HCT116 (cell line): ENCODE data around the gene IRF8. TPM values are rescaled to one million over a fixed set of nuclear protein-coding genes. Genes with fewer than 3 reads are reported as not detected.

Experiments used
- ATAC-seq: fragments of 200-7000 bp; cut with Tn5 transposase; 2 replicates; pipeline ENCODE4 v1.9.1; 2020; ENCODE audit warnings: mild to moderate bottlenecking, moderate library complexity
- BruUV-seq: library from RNA; stranded (reverse); fragments of 400-500 nt; replicated peaks from 2 replicates; lab custom pipeline; 2021; lab: Mats Ljungman, UMichigan
- CTCF ChIA-PET: fragments of 300-600 bp; sonication (Branson Sonifier 250); formaldehyde crosslinking; loops from one replicate; lab custom pipeline; 2021; ENCODE audit warnings: antibody characterized with exemption; lab: Charles Lee
- POLR2A ChIA-PET: fragments of 300-600, 350-600 bp; sonication (Branson Sonifier 250); formaldehyde crosslinking; loops from one replicate; lab custom pipeline; 2021; ENCODE audit warnings: antibody characterized with exemption; lab: Charles Lee
- RAD21 ChIA-PET, 2 experiments: fragments of 300-600 bp; sonication (Branson Sonifier 250); formaldehyde crosslinking; loops; one replicate each; lab custom pipeline; 2023; ENCODE audit warnings: low total read pairs in 2 of 2; ENCODE audit not compliant: uncharacterized antibody in 2 of 2, unreplicated experiment in 2 of 2, low non-redundant PET in 1 of 2; lab: Charles Lee
- DNase-seq: peaks from one replicate; pipeline ENCODE4 v3.0.0-alpha.2; 2010; ENCODE audit warnings: low read depth, low spot score
- H2AFZ ChIP-seq: fragments of 200-600 bp; shearing (Covaris generic), sonication (generic); 2 replicates; pipeline ENCODE4 v1.6.1; 2017; ENCODE audit warnings: low read depth, mixed run types, mixed read lengths, antibody characterized with exemption, low read length; ENCODE audit not compliant: poor library complexity, severe bottlenecking
- H3K27ac ChIP-seq: 2 replicates; pipeline ENCODE4 v1.5.1; 2012; ENCODE audit warnings: low read depth, low read length
- H3K27me3 ChIP-seq: fragments of 200-600 bp; sonication (generic); 2 replicates; pipeline ENCODE4 v1.6.1; 2016; ENCODE audit warnings: mixed run types, low read length, mixed read lengths; ENCODE audit not compliant: insufficient read depth
- H3K36me3 ChIP-seq, 2 experiments: fragments of 200-500 bp in 1 of 2; fragments of 200-600 bp in 1 of 2; sonication (Bioruptor generic) in 1 of 2; sonication (generic) in 1 of 2; 2 replicates each; pipeline versions ENCODE4 v1.5.1 to v1.6.1; 2014 to 2016; ENCODE audit warnings: low read length in 2 of 2, inconsistent platforms in 1 of 2, mixed read lengths in 1 of 2, mixed run types in 1 of 2; ENCODE audit not compliant: insufficient read depth in 2 of 2, control insufficient read depth in 1 of 2
- H3K4me1 ChIP-seq, 2 experiments: fragments of 200-600 bp in 1 of 2; sonication (generic) in 1 of 2; 2 replicates each; pipeline versions ENCODE4 v1.5.1 to v1.6.1; 2012 to 2017; ENCODE audit warnings: low read length in 2 of 2, inconsistent platforms in 1 of 2, mild to moderate bottlenecking in 1 of 2, mixed read lengths in 1 of 2, mixed run types in 1 of 2, moderate library complexity in 1 of 2; ENCODE audit not compliant: insufficient read depth in 2 of 2, control insufficient read depth in 1 of 2
- H3K4me2 ChIP-seq: fragments of 200-600 bp; sonication (generic); 2 replicates; pipeline ENCODE4 v1.6.1; 2017; ENCODE audit warnings: mixed run types, low read length, mixed read lengths
- H3K4me3 ChIP-seq, 2 experiments: fragments of 200-600 bp in 1 of 2; sonication (generic) in 1 of 2; replicated peaks in 1 of 2; 2 replicates each; pipeline ENCODE4 v1.5.1; 2011 to 2016; ENCODE audit warnings: low read length in 2 of 2, control low read depth in 1 of 2, low read depth in 1 of 2, mild to moderate bottlenecking in 1 of 2, mixed read lengths in 1 of 2, mixed run types in 1 of 2
- H3K79me2 ChIP-seq: fragments of 200-600 bp; sonication (generic); 2 replicates; pipeline ENCODE4 v1.6.1; 2017; ENCODE audit warnings: mild to moderate bottlenecking, mixed run types, low read length, moderate library complexity, mixed read lengths; ENCODE audit not compliant: insufficient read depth
- H3K9ac ChIP-seq: fragments of 200-600 bp; sonication (generic); 2 replicates; pipeline ENCODE4 v1.6.1; 2016; ENCODE audit warnings: low read length, mixed read lengths
- H3K9me2 ChIP-seq: fragments of 200-600 bp; sonication (generic), shearing (Covaris generic); 2 replicates; pipeline ENCODE4 v1.6.1; 2017; ENCODE audit warnings: mixed run types, mild to moderate bottlenecking, moderate library complexity; ENCODE audit not compliant: insufficient read depth
- H3K9me3 ChIP-seq, 2 experiments: fragments of 200-500 bp in 1 of 2; fragments of 200-600 bp in 1 of 2; sonication (Bioruptor generic) in 1 of 2; sonication (generic) in 1 of 2; 2 replicates each; pipeline ENCODE4 v1.6.1; 2014 to 2017; ENCODE audit warnings: low read length in 2 of 2, mixed read lengths in 2 of 2, inconsistent platforms in 1 of 2, low read depth in 1 of 2, mild to moderate bottlenecking in 1 of 2, mixed run types in 1 of 2, moderate library complexity in 1 of 2; ENCODE audit not compliant: control insufficient read depth in 1 of 2, insufficient read depth in 1 of 2
- H4K20me1 ChIP-seq: fragments of 200-600 bp; sonication (generic), shearing (Covaris generic); 2 replicates; pipeline ENCODE4 v1.6.1; 2017; ENCODE audit warnings: mixed run types, mild to moderate bottlenecking, moderate library complexity; ENCODE audit not compliant: insufficient read depth
- ATF3 ChIP-seq: IDR thresholded peaks from 2 replicates; pipeline ENCODE4 v1.6.1; 2012
- CBX3 ChIP-seq: IDR thresholded peaks from 2 replicates; pipeline ENCODE4 v1.6.1; 2012; ENCODE audit warnings: low read depth
- CEBPB ChIP-seq: IDR thresholded peaks from 2 replicates; pipeline ENCODE4 v1.6.1; 2012; ENCODE audit warnings: low read depth
- CTCF ChIP-seq, 3 experiments: fragments of 200-600 bp in 1 of 3; sonication (generic) in 1 of 3; IDR thresholded peaks in 2 of 3; conservative IDR thresholded peaks in 1 of 3; 2 replicates each; pipeline ENCODE4 v1.5.1; 2012 to 2017; ENCODE audit warnings: low read depth in 2 of 3, low read length in 2 of 3, antibody characterized with exemption in 1 of 3, borderline replicate concordance in 1 of 3, control low read depth in 1 of 3, mild to moderate bottlenecking in 1 of 3, mixed read lengths in 1 of 3, mixed run types in 1 of 3, moderate library complexity in 1 of 3; ENCODE audit not compliant: insufficient read depth in 1 of 3
- EGR1 ChIP-seq: IDR thresholded peaks from 2 replicates; pipeline ENCODE4 v1.6.1; 2012; ENCODE audit warnings: low read depth
- ELF1 ChIP-seq: IDR thresholded peaks from 2 replicates; pipeline ENCODE4 v1.6.1; 2012; ENCODE audit warnings: low read depth, borderline replicate concordance
- EZH2 ChIP-seq: fragments of 200-600 bp; sonication (generic); IDR thresholded peaks from 2 replicates; pipeline ENCODE4 v1.6.1; 2017; ENCODE audit warnings: antibody characterized with exemption, mixed run types
- EZH2phosphoT487 ChIP-seq: fragments of 200-600 bp; IDR thresholded peaks from 2 replicates; pipeline ENCODE4 v1.6.1; 2018; ENCODE audit warnings: antibody characterized with exemption, borderline replicate concordance
- FOSL1 ChIP-seq: IDR thresholded peaks from 2 replicates; pipeline ENCODE4 v1.6.1; 2012; ENCODE audit warnings: low read depth
- MAX ChIP-seq: IDR thresholded peaks from 2 replicates; pipeline ENCODE4 v1.6.1; 2012
- POLR2AphosphoS5 ChIP-seq: IDR thresholded peaks from 2 replicates; pipeline ENCODE4 v1.6.1; 2011; ENCODE audit warnings: mild to moderate bottlenecking, low read depth, low read length, moderate library complexity
- RAD21 ChIP-seq: IDR thresholded peaks from 2 replicates; pipeline ENCODE4 v1.6.1; 2012; ENCODE audit warnings: low read depth, mild to moderate bottlenecking
- SIN3A ChIP-seq: IDR thresholded peaks from 2 replicates; pipeline ENCODE4 v1.6.1; 2012; ENCODE audit warnings: low read depth
- SP1 ChIP-seq: IDR thresholded peaks from 2 replicates; pipeline ENCODE4 v1.6.1; 2012; ENCODE audit warnings: low read depth
- SRF ChIP-seq: IDR thresholded peaks from 2 replicates; pipeline ENCODE4 v1.6.1; 2012; ENCODE audit warnings: low read depth
- TCF7L2 ChIP-seq: IDR thresholded peaks from 2 replicates; pipeline ENCODE4 v1.7.0; 2011; ENCODE audit warnings: borderline replicate concordance, inconsistent platforms; ENCODE audit not compliant: insufficient read depth, insufficient read length; ENCODE audit errors: extremely low read depth
- ZBTB33 ChIP-seq: IDR thresholded peaks from 2 replicates; pipeline ENCODE4 v1.6.1; 2011; ENCODE audit warnings: mild to moderate bottlenecking, low read length, moderate library complexity; ENCODE audit not compliant: insufficient replicate concordance; ENCODE audit errors: extremely low read depth
- ZFX ChIP-seq: fragments of 450-650 bp; IDR thresholded peaks from 2 replicates; pipeline ENCODE4 v1.6.1; 2017
- intact Hi-C: fragments of 100-400 bp; cut with micrococcal nuclease; formaldehyde crosslinking; loops from 2 replicates; pipeline ENCODE4 v1.10.0; 2022
- total RNA-seq: library from RNA; stranded (reverse); gene quantifications from one replicate; pipeline ENCODE4 v1.2.1, GENCODE V29; 2021; ENCODE audit not compliant: unreplicated experiment
- TF ChIP-seq, protein P1 (sequence below): IDR thresholded peaks from 2 replicates; pipeline ENCODE4 v1.6.1; 2012; ENCODE audit warnings: low read depth

IRF8 gene
- total RNA-seq, 1 experiment from 2014 or later = 0.61 TPM

- CTCF ChIA-PET = interaction anchor here (1.2 kb wide), 1 partner anchor 150 kb away, joined by 3 read pairs; no protein-coding TSS in a partner anchor
- TF ChIP-seq ELF1 (no peak), EZH2 (no peak; the same call in 1 of the 2 replicates), ZBTB33 (no peak), EGR1 (no peak), ATF3 (no peak), RAD21 (no peak), POLR2AphosphoS5 (no peak), ZFX (no peak), FOSL1 (no peak), CTCF (IDR thresholded peaks at IDR 0.05 in 2 of 3, conservative IDR thresholded peaks at IDR 0.05 in 1 of 3; ENCODE audit: borderline replicate concordance in 1 of 3, insufficient read depth in 1 of 3, low read depth in 2 of 3, low read length in 2 of 3) (no peak), CBX3 (no peak), TCF7L2 (no peak), EZH2phosphoT487 (no peak), CEBPB (no peak), SRF (no peak), SIN3A (no peak), SP1 (no peak), MAX (no peak)
- TF ChIP-seq, protein P1, sequence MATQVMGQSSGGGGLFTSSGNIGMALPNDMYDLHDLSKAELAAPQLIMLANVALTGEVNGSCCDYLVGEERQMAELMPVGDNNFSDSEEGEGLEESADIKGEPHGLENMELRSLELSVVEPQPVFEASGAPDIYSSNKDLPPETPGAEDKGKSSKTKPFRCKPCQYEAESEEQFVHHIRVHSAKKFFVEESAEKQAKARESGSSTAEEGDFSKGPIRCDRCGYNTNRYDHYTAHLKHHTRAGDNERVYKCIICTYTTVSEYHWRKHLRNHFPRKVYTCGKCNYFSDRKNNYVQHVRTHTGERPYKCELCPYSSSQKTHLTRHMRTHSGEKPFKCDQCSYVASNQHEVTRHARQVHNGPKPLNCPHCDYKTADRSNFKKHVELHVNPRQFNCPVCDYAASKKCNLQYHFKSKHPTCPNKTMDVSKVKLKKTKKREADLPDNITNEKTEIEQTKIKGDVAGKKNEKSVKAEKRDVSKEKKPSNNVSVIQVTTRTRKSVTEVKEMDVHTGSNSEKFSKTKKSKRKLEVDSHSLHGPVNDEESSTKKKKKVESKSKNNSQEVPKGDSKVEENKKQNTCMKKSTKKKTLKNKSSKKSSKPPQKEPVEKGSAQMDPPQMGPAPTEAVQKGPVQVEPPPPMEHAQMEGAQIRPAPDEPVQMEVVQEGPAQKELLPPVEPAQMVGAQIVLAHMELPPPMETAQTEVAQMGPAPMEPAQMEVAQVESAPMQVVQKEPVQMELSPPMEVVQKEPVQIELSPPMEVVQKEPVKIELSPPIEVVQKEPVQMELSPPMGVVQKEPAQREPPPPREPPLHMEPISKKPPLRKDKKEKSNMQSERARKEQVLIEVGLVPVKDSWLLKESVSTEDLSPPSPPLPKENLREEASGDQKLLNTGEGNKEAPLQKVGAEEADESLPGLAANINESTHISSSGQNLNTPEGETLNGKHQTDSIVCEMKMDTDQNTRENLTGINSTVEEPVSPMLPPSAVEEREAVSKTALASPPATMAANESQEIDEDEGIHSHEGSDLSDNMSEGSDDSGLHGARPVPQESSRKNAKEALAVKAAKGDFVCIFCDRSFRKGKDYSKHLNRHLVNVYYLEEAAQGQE = no peak
- no peaks in the 10 kb centered on the region for H3K9me2 ChIP-seq
- H3K27me3 ChIP-seq = peaks cover 52% of the 10 kb centered on the region
- H3K9ac ChIP-seq = no peak overlapping the region
- H3K79me2 ChIP-seq = no peaks in the 10 kb centered on the region
- peaks cover 0 to 8% of the 10 kb centered on the region in 2 experiments; a peak in 1 of 4 replicates for H3K9me3 ChIP-seq
- no peaks in the 10 kb centered on the region for H3K4me1 ChIP-seq
- no TSS peak for BruUV-seq
- DNase-seq = no peak
- no peak overlapping the region for H3K4me2 ChIP-seq
- RAD21 ChIA-PET = no interaction called here
- no peak overlapping the region for H3K4me3 ChIP-seq
- no peaks in the 10 kb centered on the region for H4K20me1 ChIP-seq
- POLR2A ChIA-PET = no interaction called here
- no peak overlapping the region for H2AFZ ChIP-seq
- H3K27ac ChIP-seq = no peak overlapping the region
- no peaks in the 10 kb centered on the region for H3K36me3 ChIP-seq
- no peak for ATAC-seq
- intact Hi-C loops = loop anchor here (10.0 kb wide), 1 partner anchor 64 kb away; no protein-coding TSS in a partner anchor
Observed at GRCh38 chr16:85969159-85969558, 70.2 kb downstream of the IRF8 start.
